ENCODE results near the gene NKX6-2. TPM values are rescaled to one million over a fixed set of nuclear protein-coding genes. Genes with fewer than 3 reads are reported as not detected.

Gene NKX6-2
- total and polyA plus RNA-seq, 2 experiments from 2014 or later, result 0.03 to 5.0 TPM

DNA sequence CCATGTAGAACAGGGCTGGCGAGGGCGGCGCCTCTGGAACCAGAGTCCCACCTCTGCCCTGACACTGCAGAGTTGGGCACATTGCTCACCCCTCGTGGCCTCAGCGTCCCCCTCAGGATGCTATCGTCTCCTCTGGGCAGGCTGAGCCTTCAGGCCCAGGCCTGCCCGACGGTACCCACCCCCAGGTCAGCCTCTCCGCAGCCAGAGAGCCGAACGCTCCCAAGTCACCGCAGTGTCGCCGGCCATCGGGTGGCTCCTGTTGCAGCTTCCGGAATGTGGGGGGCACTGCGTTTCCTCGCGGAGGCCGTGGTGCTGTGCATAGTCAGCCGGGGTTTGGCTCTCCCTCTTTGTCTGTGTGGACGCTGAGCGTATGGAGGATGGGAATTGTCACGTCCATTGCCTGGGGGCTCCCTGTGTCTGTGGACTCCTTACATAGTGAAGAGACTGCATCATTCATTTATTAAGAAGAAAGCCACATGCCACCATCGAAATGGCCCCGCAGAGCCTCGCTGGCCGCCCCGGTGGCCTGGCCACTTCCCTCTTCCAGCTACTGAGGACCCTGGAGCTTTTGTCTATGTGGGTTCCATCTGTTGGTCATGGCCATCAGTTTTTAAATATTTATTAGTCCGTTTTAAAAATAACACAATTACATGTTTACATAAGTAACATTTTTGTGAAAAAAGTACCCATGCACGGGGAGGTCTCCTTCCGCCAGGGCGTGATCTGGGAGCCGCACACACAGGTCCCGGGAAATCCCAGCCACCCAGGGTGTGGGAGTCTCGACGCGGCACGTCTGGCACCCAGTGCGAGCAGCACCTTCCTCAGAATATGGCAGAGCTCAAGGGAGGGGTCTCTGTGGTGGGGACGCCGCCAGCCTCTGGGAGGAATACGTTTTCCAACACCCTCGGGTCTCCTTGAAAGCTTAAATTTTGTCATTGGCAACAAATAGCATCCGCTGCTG, 15.6 kb downstream of the NKX6-2 start:
- Histone ChIP-seq H3K9me2 (replicated peaks; ENCODE audit: insufficient read depth) (no peaks in the 10 kb centered on the region), H3K4me3 (no peak overlapping the region), H2AFZ (no peak overlapping the region), H3K9me3 (ENCODE audit: low read depth) (no peaks in the 10 kb centered on the region), H3K4me2 (no peak overlapping the region), H3K27me3 (no peaks in the 10 kb centered on the region), H3K27ac (no peak overlapping the region), H3K36me3 (replicated peaks; ENCODE audit: insufficient read depth, low read depth) (no peaks in the 10 kb centered on the region), H4K20me1 (ENCODE audit: insufficient read depth, poor library complexity, severe bottlenecking) (no peaks in the 10 kb centered on the region), H3K4me1 (ENCODE audit: insufficient read depth) (no peaks in the 10 kb centered on the region), H3K79me2 (no peaks in the 10 kb centered on the region)
- TF ChIP-seq, protein P1, sequence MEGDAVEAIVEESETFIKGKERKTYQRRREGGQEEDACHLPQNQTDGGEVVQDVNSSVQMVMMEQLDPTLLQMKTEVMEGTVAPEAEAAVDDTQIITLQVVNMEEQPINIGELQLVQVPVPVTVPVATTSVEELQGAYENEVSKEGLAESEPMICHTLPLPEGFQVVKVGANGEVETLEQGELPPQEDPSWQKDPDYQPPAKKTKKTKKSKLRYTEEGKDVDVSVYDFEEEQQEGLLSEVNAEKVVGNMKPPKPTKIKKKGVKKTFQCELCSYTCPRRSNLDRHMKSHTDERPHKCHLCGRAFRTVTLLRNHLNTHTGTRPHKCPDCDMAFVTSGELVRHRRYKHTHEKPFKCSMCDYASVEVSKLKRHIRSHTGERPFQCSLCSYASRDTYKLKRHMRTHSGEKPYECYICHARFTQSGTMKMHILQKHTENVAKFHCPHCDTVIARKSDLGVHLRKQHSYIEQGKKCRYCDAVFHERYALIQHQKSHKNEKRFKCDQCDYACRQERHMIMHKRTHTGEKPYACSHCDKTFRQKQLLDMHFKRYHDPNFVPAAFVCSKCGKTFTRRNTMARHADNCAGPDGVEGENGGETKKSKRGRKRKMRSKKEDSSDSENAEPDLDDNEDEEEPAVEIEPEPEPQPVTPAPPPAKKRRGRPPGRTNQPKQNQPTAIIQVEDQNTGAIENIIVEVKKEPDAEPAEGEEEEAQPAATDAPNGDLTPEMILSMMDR (IDR thresholded peaks at IDR 0.05; ENCODE audit: poor library complexity), result no peak
- 96% methylated on average over 44 of the region's 45 CpGs for WGBS (ENCODE audit: low lambda C conversion rate, missing lambda C conversion rate)
- no peak for DNase-seq (ENCODE audit: low spot score)

DNA sequence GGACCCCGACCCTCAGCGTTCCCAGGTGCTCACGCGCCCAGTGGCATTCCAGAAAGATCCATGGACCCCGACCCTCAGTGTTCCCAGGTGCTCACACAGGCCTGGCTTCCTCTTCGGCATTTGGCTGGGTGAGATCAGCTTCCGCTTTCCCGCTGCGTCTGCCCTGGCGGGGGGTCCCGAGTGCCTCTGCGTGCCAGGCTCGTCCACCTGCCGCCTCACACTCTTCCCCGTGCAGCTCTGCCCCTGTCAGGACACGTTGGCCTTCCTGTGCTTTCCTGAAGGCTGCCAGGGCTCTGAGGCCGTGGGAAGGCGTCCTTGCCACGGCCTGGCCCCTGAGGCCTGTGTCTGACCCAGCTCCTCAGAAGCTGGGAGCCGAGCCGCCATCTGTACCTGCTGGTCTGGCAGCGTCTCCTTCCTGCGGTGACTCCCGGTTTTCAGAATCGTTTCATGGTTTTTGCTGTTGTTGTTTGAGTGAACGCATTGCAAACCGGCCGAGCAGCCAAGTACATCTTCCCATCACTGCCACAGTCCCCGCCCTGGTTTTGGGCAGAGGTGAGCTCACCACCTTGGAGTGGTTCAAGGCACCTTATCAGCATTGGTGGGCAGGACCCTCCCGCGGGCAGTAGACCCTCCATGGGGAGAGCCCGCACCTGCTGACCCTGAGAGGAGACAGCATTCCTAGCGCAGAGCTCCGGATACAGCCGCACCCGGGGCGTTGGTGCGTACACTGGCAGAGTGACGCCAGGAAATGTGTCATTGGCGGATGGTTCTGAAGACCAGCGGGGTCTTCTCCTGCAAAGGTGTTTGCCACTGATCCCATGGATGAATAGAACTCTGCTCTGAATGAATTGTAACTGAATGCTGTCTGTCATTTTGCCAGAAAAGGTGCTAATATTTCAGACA, 17.4 kb downstream of the NKX6-2 start:
- Histone ChIP-seq H2AFZ (no peak overlapping the region), H3K27me3 (no peaks in the 10 kb centered on the region), H3K9me2 (replicated peaks; ENCODE audit: insufficient read depth) (no peaks in the 10 kb centered on the region), H3K4me1 (ENCODE audit: insufficient read depth) (no peaks in the 10 kb centered on the region), H3K36me3 (replicated peaks; ENCODE audit: insufficient read depth, low read depth) (no peaks in the 10 kb centered on the region), H3K4me3 (no peak overlapping the region), H3K79me2 (no peaks in the 10 kb centered on the region), H3K9me3 (ENCODE audit: low read depth) (no peaks in the 10 kb centered on the region), H3K4me2 (no peak overlapping the region), H4K20me1 (ENCODE audit: insufficient read depth, poor library complexity, severe bottlenecking) (no peaks in the 10 kb centered on the region), H3K27ac (no peak overlapping the region)
- DNase-seq (ENCODE audit: low spot score), result no peak
- 97% methylated on average over 41 of the region's 41 CpGs for WGBS (ENCODE audit: low lambda C conversion rate, missing lambda C conversion rate)
- no peak for TF ChIP-seq EZH2 (IDR thresholded peaks at IDR 0.05; ENCODE audit: borderline replicate concordance)
- TF ChIP-seq, protein P1 (IDR thresholded peaks at IDR 0.05; ENCODE audit: poor library complexity), result no peak
- no peak for TF ChIP-seq EZH2phosphoT487 (IDR thresholded peaks at IDR 0.05; ENCODE audit: low read depth, severe bottlenecking, unreplicated experiment)

DNA sequence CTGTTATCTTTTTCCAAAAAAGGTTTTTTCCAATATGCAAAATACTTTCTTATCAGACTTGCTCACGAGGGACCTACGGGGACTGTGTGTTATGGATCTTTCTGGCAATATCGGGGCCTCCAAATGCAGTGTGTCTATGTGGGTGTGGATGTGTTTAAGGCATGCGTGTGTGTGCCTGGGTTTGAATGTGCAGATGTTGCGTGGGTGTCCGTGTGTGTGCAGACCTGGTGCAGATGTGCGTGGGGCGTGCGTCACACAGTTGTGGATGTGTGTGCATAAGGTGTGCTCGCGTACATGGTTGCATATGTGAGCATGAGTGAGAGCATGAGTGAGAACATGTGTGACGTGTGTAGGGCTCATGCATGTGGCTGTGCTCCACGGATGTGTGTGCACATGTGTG, 19.7 kb downstream of the NKX6-2 start:
- no peak for TF ChIP-seq EZH2 (IDR thresholded peaks at IDR 0.05; ENCODE audit: borderline replicate concordance)
- TF ChIP-seq, protein P1 (IDR thresholded peaks at IDR 0.05; ENCODE audit: poor library complexity), result no peak
- no peak for TF ChIP-seq EZH2phosphoT487 (IDR thresholded peaks at IDR 0.05; ENCODE audit: low read depth, severe bottlenecking, unreplicated experiment)
- no peaks in the 10 kb centered on the region for H3K4me1 ChIP-seq (ENCODE audit: insufficient read depth)
- H3K36me3 ChIP-seq (replicated peaks; ENCODE audit: insufficient read depth, low read depth), result no peaks in the 10 kb centered on the region
- no peak overlapping the region for H3K4me2 ChIP-seq
- H3K79me2 ChIP-seq, result no peaks in the 10 kb centered on the region
- H3K27ac ChIP-seq, result no peak overlapping the region
- no peaks in the 10 kb centered on the region for H4K20me1 ChIP-seq (ENCODE audit: insufficient read depth, poor library complexity, severe bottlenecking)
- H3K9me3 ChIP-seq (ENCODE audit: low read depth), result no peaks in the 10 kb centered on the region
- H3K27me3 ChIP-seq, result no peaks in the 10 kb centered on the region
- no peaks in the 10 kb centered on the region for H3K9me2 ChIP-seq (replicated peaks; ENCODE audit: insufficient read depth)
- H2AFZ ChIP-seq, result no peak overlapping the region
- no peak for DNase-seq (ENCODE audit: low spot score)
- H3K4me3 ChIP-seq, result no peak overlapping the region
- 95% methylated on average over 13 of the region's 13 CpGs for WGBS (ENCODE audit: low lambda C conversion rate, missing lambda C conversion rate)
